ENCODE measurements around the gene VANGL1. TPM values are rescaled to one million over a fixed set of nuclear protein-coding genes. Genes with fewer than 3 reads are reported as not detected.

Gene VANGL1
- total and polyA plus RNA-seq, 2 of the 13 experiments (the other 11 are each of a cell fraction or from before 2014, with no cell fraction given), result 5.3 to 9.4 TPM

GRCh38 chr1:115697619-115698018 is 55.8 kb downstream of the VANGL1 start:
- 0 out of 5 replicates have a peak, but pooled peaks cover 0 to 2% of the 10 kb centered on the region in 2 experiments for H3K27me3 ChIP-seq (ENCODE audit: control insufficient read depth in 1 of 2, insufficient read depth in 2 of 2, low read length in 2 of 2)
- ChIA-PET POLR2A (no interaction called here), CTCF (ENCODE audit: low intra/inter-chr PET ratio, low total read pairs) (no interaction called here)
- BruUV-seq (replicated peaks), result no TSS peak
- in situ Hi-C loops (cut with HindIII; ENCODE audit: extremely low pct_ligation_motif_present, low pct_unique_long_range_greater_than_20kb), result no loop called here
- no peaks in the 10 kb centered on the region for H3K9me3 ChIP-seq (ENCODE audit: low read length)
- H3K9ac ChIP-seq (ENCODE audit: insufficient read depth, low read depth, low read length), result no peak overlapping the region
- no peak for DNase-seq (ENCODE audit: low spot score)
- intact Hi-C loops (cut with micrococcal nuclease; ENCODE audit: unreplicated experiment), result no loop called here
- no peak for FAIRE-seq
- no peak for ATAC-seq
- TF ChIP-seq HMG20B (CRISPR knock-in tag; conservative IDR thresholded peaks at IDR 0.05) (no peak), NCOA5 (CRISPR knock-in tag; IDR thresholded peaks at IDR 0.05) (no peak), ZNF441 (CRISPR knock-in tag; IDR thresholded peaks at IDR 0.05; ENCODE audit: borderline replicate concordance) (no peak), ZMAT3 (CRISPR knock-in tag; conservative IDR thresholded peaks at IDR 0.05) (no peak), ATF3 (CRISPR knock-in tag; IDR thresholded peaks at IDR 0.05) (no peak), ZNF383 (CRISPR knock-in tag; IDR thresholded peaks at IDR 0.05; ENCODE audit: borderline replicate concordance) (no peak), ZNF264 (CRISPR knock-in tag; IDR thresholded peaks at IDR 0.05) (no peak), MIER2 (CRISPR knock-in tag; IDR thresholded peaks at IDR 0.05) (no peak), PATZ1 (CRISPR knock-in tag; IDR thresholded peaks at IDR 0.05) (no peak), YEATS4 (CRISPR knock-in tag; IDR thresholded peaks at IDR 0.05; ENCODE audit: borderline replicate concordance) (no peak), MAFF (IDR thresholded peaks at IDR 0.05; ENCODE audit: low read depth, low read length) (no peak), HNRNPUL1 (IDR thresholded peaks at IDR 0.05; ENCODE audit: low read depth, low read length) (no peak), NR0B2 (CRISPR knock-in tag; IDR thresholded peaks at IDR 0.05) (no peak), HDAC1 (CRISPR knock-in tag; IDR thresholded peaks at IDR 0.05) (no peak), ZNF609 (CRISPR knock-in tag; IDR thresholded peaks at IDR 0.05; ENCODE audit: borderline replicate concordance) (no peak), MNT (IDR thresholded peaks at IDR 0.05) (no peak)
- no peaks in the 10 kb centered on the region for H3K79me2 ChIP-seq (ENCODE audit: insufficient read depth, low read length)
- no peaks in the 10 kb centered on the region for H3K4me1 ChIP-seq (ENCODE audit: insufficient read depth, low read length)
- WGBS (ENCODE audit: low lambda C conversion rate), result 44% methylated on average over 1 of the region's 1 CpG
- no peak overlapping the region for H3K4me2 ChIP-seq (ENCODE audit: low read depth, low read length)
- no peaks in the 10 kb centered on the region for H4K20me1 ChIP-seq (ENCODE audit: insufficient read depth, low read length)
- no peak overlapping the region for H2AFZ ChIP-seq (ENCODE audit: low read length)
- no peak overlapping the region for H3K27ac ChIP-seq (ENCODE audit: extremely low read length, insufficient read depth, low read length)
- H3K36me3 ChIP-seq (replicated peaks in 1 of 2; ENCODE audit: control insufficient read depth in 1 of 2, insufficient read depth in 2 of 2, low read length in 2 of 2), result no peaks in the 10 kb centered on the region; a peak in 1 of 5 replicates
- H3K4me3 ChIP-seq (replicated peaks in 1 of 3; ENCODE audit: insufficient read depth in 1 of 3, low read depth in 2 of 3, low read length in 3 of 3), result no peak overlapping the region
